Measurements from ENCODE around the gene CYB561. TPM values are rescaled to one million over a fixed set of nuclear protein-coding genes. Genes with fewer than 3 reads are reported as not detected.

The CYB561 gene
- total RNA-seq, 1 experiment from 2014 or later: 20.7 TPM

DNA sequence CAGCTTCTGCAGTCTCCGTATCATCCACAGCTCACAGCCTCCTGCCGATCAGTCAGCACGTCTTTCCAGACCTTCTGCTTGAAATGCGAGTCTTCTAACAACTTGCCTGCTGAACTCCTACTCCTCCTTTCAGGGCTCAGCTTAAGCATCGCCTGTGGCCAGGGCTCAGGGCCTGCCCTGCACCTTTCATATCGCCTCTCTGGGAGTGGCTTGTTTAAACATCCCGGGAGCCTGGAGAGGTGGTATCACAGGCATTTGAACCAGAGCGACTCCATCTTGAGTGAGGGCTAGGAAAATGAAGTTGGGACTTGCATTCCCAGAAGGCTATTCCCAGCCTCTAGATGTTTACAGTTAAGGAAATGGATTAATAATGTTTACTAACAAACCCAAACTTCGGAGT is 13.9 kb upstream of the CYB561 start:
- Histone ChIP-seq H3K14ac (ENCODE audit: insufficient read depth, low read length) (no peak overlapping the region), H2BK15ac (ENCODE audit: low read depth, low read length) (no peak overlapping the region), H3K79me2 (ENCODE audit: insufficient read depth, low read length) (no peaks in the 10 kb centered on the region), H4K5ac (ENCODE audit: insufficient read length, low read depth, low read length) (no peak overlapping the region), H3K4ac (ENCODE audit: low read depth, low read length) (no peak overlapping the region), H2BK20ac (ENCODE audit: low read depth, low read length, poor library complexity, severe bottlenecking) (no peak overlapping the region), H3K56ac (ENCODE audit: insufficient read length, low read depth, low read length) (no peak overlapping the region), H2BK120ac (ENCODE audit: low read depth, low read length, poor library complexity, severe bottlenecking) (no peak overlapping the region), H2AFZ (ENCODE audit: low read length) (no peak overlapping the region), H3K23me2 (ENCODE audit: insufficient read length, low read depth, low read length, poor library complexity, severe bottlenecking) (no peaks in the 10 kb centered on the region), H2BK5ac (ENCODE audit: insufficient read length, low read length) (no peak overlapping the region), H3K4me1 (ENCODE audit: insufficient read depth, low read length) (no peaks in the 10 kb centered on the region), H3K27ac (ENCODE audit: insufficient read length, low read depth, low read length) (no peak overlapping the region), H3T11ph (ENCODE audit: low read length) (no peak overlapping the region), H4K91ac (ENCODE audit: insufficient read length, low read depth, low read length) (no peak overlapping the region), H3K79me1 (ENCODE audit: insufficient read depth, low read depth, low read length, poor library complexity, severe bottlenecking) (no peaks in the 10 kb centered on the region), H3K18ac (ENCODE audit: insufficient read length, low read depth, low read length) (no peak overlapping the region), H4K8ac (replicated peaks; ENCODE audit: insufficient read length, low read depth, low read length) (no peak overlapping the region), H4K20me1 (ENCODE audit: control insufficient read depth, insufficient read depth, insufficient read length) (no peaks in the 10 kb centered on the region), H3K9ac (ENCODE audit: extremely low read depth, insufficient read length, low read length) (no peak overlapping the region), H2BK12ac (ENCODE audit: insufficient read length, low read depth, low read length) (no peak overlapping the region), H3K23ac (ENCODE audit: insufficient read length, low read depth, low read length) (no peak overlapping the region), H3K9me3 (ENCODE audit: control insufficient read depth, low read depth, low read length) (no peaks in the 10 kb centered on the region), H3K4me2 (ENCODE audit: insufficient read depth, insufficient read length, low read length) (no peak overlapping the region), H2AK5ac (ENCODE audit: insufficient read length, low read length) (no peak overlapping the region), H3K27me3 (ENCODE audit: insufficient read depth, low read length) (no peaks in the 10 kb centered on the region)
- no peak overlapping the region for H3K4me3 Mint-ChIP-seq
- H3K27me3 Mint-ChIP-seq (ENCODE audit: low read depth): peaks cover 3% of the 10 kb centered on the region; the same call in 1 of the 2 replicates
- peaks cover 10 to 12% of the 10 kb centered on the region in 2 experiments for H3K9me3 Mint-ChIP-seq
- peaks cover 12% of the 10 kb centered on the region in 2 experiments for H3K4me1 Mint-ChIP-seq
- no peak for TF ChIP-seq CTCF (conservative IDR thresholded peaks at IDR 0.05)
- H3K36me3 Mint-ChIP-seq (ENCODE audit: insufficient read depth in 1 of 3, low read depth in 3 of 3): peaks cover 0 to 7% (median 5%) of the 10 kb centered on the region in 3 experiments; a peak in 3 of 7 replicates
- no peak for DNase-seq
- no CpG with 5 or more reads among the region's 9 CpGs for WGBS (ENCODE audit: extremely low coverage, insufficient read length, low lambda C conversion rate)
- H3K27ac Mint-ChIP-seq: peak overlapping the region in 1 of 3 experiments; percentile 28; a peak in 1 of 7 replicates

Data from H9 (cell line).